C4-2B (cell line): Measurements from ENCODE around the gene TEAD4.

Source experiments
- CTCF ChIP-seq: fragments of 450-650 bp; conservative IDR thresholded peaks from 2 replicates; pipeline ENCODE4 v1.5.1; 2017; ENCODE audit warnings: mild to moderate bottlenecking
- ZFX ChIP-seq: fragments of 450-650 bp; IDR thresholded peaks from 2 replicates; pipeline ENCODE4 v1.6.1; 2017

DNA sequence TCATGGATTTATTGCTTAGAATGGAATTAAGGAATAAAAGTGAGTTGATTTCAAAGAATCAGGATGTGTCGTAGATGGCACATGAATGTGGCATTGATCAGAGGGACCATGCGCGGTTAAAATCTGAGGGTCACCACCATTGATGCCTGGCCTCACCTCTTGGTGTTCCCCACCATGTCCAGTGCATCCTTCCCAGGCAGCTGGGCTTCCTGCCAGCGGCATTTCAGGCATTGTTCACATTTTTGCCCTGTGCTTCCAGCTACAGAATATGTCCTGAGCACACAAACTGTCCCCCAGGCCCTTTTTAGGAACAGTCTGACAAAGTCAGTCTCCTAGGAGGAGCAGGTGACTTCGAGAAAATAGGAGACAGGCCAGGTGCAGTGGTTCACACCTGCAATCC, 76.0 kb downstream of the TEAD4 start:
- no peak for TF ChIP-seq CTCF
- no peak for TF ChIP-seq ZFX
